Measurements from ENCODE around the gene IMPACT. TPM values are rescaled to one million over a fixed set of nuclear protein-coding genes. Genes with fewer than 3 reads are reported as not detected.

The IMPACT gene
- total RNA-seq, 2 experiments from 2014 or later: 7.0 to 8.7 TPM

DNA sequence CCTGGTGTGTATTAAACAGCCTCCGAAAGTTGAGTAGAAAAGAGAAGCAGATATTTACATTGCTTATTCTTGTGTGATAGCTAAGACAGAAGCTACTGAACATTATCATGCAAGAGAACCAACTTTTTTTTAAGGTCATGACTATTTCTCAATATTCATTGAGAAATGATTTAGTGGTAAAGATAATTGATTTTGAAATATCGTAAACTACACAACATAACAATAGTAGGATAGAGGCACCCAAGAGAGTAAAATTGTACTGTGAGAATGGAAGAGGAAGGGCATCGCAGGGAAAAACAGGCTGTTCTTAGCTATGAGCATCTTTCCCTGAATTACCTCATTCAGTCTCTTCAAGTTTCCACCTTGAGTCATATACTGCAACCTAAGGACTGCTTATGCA lies 59.2 kb downstream of the IMPACT start:
- ChIA-PET CTCF (interaction anchor here (1.2 to 6.6 kb wide), 2 partner anchors 21 to 124 kb away, joined by 3 to 163 read pairs; no protein-coding TSS in a partner anchor), POLR2A (no interaction called here)
- ATAC-seq (no peak), DNase-seq (no peak)
- Mint-ChIP-seq H3K4me1 (ENCODE audit: low read depth) (peaks cover 2% of the 10 kb centered on the region), H3K27me3 (ENCODE audit: low read depth) (peaks cover 4% of the 10 kb centered on the region), H3K9me3 (ENCODE audit: insufficient read depth) (no peaks in the 10 kb centered on the region), H3K27ac (no peak overlapping the region), H3K36me3 (ENCODE audit: low read depth) (no peaks in the 10 kb centered on the region), H3K4me3 (no peak overlapping the region)

- Mint-ChIP-seq H3K4me1 (ENCODE audit: low read depth) (peaks cover 3% of the 10 kb centered on the region), H3K4me3 (no peak overlapping the region), H3K27ac (no peak overlapping the region), H3K36me3 (ENCODE audit: low read depth) (no peaks in the 10 kb centered on the region), H3K9me3 (ENCODE audit: insufficient read depth) (no peaks in the 10 kb centered on the region), H3K27me3 (ENCODE audit: low read depth) (peaks cover 5% of the 10 kb centered on the region)
- ATAC-seq: no peak
- POLR2A ChIA-PET: no interaction called here
- no peak for DNase-seq
- CTCF ChIA-PET: interaction anchor here (1.1 to 6.6 kb wide), 7 partner anchors 27 to 240 kb away, joined by 3 to 163 read pairs (median 15); partner anchors contain the start of gene HRH4
These were observed 60.2 kb downstream of the IMPACT start for GRCh38 chr18:24486684-24487083.

DNA sequence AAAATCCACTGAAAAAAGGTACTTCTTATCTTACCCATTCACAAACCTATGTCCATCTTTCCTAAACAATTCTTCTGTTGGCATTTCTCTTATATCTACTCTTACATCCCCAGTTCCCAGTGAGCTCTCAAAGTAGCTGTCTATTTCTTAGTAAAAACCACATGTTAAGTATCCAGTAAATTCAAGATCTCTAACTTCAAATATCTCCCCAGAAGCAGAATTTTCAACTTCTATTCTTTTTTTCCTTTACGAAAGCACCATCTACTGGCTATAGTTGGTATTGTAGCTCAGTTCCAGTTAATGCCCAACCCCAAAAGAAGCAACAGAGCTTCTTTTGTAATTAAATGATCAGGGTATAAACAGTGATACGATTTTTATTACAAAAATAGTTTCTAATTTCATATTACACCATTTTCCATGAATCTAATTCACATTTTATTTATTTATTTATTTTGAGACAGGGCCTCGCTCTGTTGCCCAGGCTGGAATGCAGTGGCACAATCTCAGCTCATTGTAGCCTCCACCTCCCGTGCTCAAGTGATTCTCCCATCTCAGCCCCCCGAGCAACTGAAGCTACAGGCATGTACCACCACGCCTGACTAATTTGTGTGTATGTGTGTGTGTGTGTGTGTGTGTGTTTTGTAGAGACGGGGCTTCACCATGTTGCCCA lies 62.5 kb downstream of the IMPACT start:
- DNase-seq: no peak
- Mint-ChIP-seq H3K4me1 (ENCODE audit: low read depth) (peaks cover 6% of the 10 kb centered on the region), H3K36me3 (ENCODE audit: low read depth) (no peaks in the 10 kb centered on the region), H3K27ac (no peak overlapping the region), H3K4me3 (no peak overlapping the region), H3K9me3 (ENCODE audit: insufficient read depth) (no peaks in the 10 kb centered on the region), H3K27me3 (ENCODE audit: low read depth) (peaks cover 20% of the 10 kb centered on the region)
- ChIA-PET CTCF (interaction anchor here (0.7 to 6.6 kb wide), 51 partner anchors 8 to 350 kb away, joined by 3 to 163 read pairs (median 4); partner anchors contain the start of genes CABYR, HRH4, IMPACT and OSBPL1A), POLR2A (interaction anchor here (0.6 kb wide), 1 partner anchor 21 kb away, joined by 3 read pairs; no protein-coding TSS in a partner anchor)
- no peak for ATAC-seq

DNA sequence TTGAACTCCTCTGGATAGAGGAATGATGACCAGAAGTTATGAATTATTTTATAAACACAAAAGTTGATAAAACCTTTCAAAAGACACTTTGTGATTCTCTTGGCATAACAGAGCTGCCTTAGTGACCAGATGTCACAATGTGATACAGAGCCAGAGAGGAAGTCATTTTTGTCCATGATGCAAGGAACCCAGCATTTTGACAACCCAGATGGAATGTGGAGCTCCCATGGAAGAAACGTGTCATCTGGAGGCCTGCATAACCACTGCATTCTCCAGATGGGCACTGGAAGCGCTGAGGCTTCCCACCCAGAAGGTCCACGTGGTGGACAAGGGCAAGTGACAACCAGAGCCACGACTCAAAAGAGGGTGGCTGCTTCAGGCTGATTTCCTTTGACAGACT lies 64.1 kb downstream of the IMPACT start:
- Mint-ChIP-seq H3K9me3 (ENCODE audit: insufficient read depth) (no peaks in the 10 kb centered on the region), H3K4me1 (ENCODE audit: low read depth) (peaks cover 6% of the 10 kb centered on the region), H3K4me3 (no peak overlapping the region), H3K27ac (no peak overlapping the region), H3K27me3 (ENCODE audit: low read depth) (peaks cover 31% of the 10 kb centered on the region), H3K36me3 (ENCODE audit: low read depth) (no peaks in the 10 kb centered on the region)
- no peak for DNase-seq
- ChIA-PET POLR2A (interaction anchor here (0.6 kb wide), 1 partner anchor 14 kb away, joined by 5 read pairs; no protein-coding TSS in a partner anchor), CTCF (interaction anchor here (1.1 to 6.6 kb wide), 5 partner anchors 36 to 1893 kb away, joined by 3 to 163 read pairs (median 4); no protein-coding TSS in a partner anchor)
- ATAC-seq: no peak

DNA sequence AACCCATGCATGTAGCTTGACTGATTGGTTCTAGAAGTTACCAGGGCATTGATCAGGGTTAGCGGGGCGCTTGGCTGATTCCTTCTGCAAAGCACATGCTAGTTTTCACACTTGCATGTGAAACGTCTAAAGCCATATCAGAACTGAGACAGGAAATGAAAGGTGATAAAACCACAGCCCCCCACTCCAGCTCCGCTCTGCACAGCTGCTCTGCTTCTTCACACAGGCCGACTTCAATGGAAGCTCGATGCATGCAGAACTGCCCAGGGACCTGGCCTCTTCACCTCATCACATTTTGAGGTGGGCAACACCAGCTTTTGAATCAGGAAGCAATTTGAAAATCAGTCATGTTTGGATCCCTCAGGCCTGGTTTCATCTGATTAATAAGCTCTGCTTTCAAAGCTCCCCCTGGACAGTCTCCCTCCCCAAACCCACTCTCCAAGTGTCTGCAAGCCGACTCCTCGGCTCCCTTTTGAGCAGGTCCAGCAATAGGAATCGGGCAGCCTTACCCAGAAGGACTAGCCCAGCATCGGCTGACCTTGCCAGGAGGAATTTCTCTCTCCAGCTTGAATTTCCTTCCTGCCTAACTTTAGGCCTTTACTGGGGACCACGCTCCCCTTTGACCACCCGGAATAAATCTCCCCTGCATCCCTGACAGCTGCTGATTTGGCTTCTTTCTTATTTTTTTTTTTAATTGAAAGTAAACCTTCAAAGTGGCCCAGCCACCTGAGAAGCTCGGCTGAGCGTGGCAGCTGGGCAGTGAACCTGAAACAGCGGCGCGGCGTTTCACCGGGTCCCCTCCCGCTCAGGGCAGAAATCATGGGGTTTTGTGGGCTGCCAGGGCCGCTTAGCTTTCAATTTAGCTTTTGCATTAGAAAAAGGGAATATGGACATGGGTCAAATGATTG lies 65.7 kb downstream of the IMPACT start:
- no peaks in the 10 kb centered on the region for H3K9me3 Mint-ChIP-seq (ENCODE audit: insufficient read depth)
- peaks cover 29% of the 10 kb centered on the region for H3K27me3 Mint-ChIP-seq (ENCODE audit: low read depth)
- ChIA-PET CTCF (interaction anchor here (0.6 to 2.1 kb wide), 8 partner anchors 9 to 315 kb away, joined by 3 to 13 read pairs (median 4); no protein-coding TSS in a partner anchor), POLR2A (no interaction called here)
- no peak for ATAC-seq
- no peak overlapping the region for H3K27ac Mint-ChIP-seq
- H3K4me3 Mint-ChIP-seq: no peak overlapping the region
- peaks cover 6% of the 10 kb centered on the region for H3K4me1 Mint-ChIP-seq (ENCODE audit: low read depth)
- DNase-seq: no peak
- no peaks in the 10 kb centered on the region for H3K36me3 Mint-ChIP-seq (ENCODE audit: low read depth)

DNA sequence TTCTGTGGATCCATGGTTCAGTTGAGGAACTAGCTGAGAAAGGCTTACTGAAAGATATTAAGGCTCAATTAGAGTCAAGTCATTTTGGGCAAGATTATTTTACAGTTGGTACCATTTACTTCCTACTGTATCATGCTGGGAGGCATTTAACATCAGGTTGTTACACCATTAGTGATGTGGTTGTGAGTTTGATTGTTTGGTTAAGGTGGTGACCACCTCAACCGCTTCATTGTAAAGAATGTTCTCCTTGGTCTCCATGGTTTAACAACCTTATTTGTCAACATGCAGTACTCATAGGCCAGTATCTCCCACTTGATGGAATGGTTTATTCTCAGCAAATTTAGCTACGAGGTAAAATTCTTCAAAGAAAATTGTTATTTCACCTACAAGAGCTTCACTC lies 68.1 kb downstream of the IMPACT start:
- H3K27me3 Mint-ChIP-seq (ENCODE audit: low read depth): peaks cover 26% of the 10 kb centered on the region
- H3K36me3 Mint-ChIP-seq (ENCODE audit: low read depth): no peaks in the 10 kb centered on the region
- DNase-seq: no peak
- no peak for ATAC-seq
- no peak overlapping the region for H3K27ac Mint-ChIP-seq
- H3K9me3 Mint-ChIP-seq (ENCODE audit: insufficient read depth): no peaks in the 10 kb centered on the region
- CTCF ChIA-PET: interaction anchor here (1.3 to 1.9 kb wide), 3 partner anchors 20 to 318 kb away, joined by 4 to 7 read pairs (median 5); no protein-coding TSS in a partner anchor
- peaks cover 4% of the 10 kb centered on the region for H3K4me1 Mint-ChIP-seq (ENCODE audit: low read depth)
- no peak overlapping the region for H3K4me3 Mint-ChIP-seq
- POLR2A ChIA-PET: no interaction called here

DNA sequence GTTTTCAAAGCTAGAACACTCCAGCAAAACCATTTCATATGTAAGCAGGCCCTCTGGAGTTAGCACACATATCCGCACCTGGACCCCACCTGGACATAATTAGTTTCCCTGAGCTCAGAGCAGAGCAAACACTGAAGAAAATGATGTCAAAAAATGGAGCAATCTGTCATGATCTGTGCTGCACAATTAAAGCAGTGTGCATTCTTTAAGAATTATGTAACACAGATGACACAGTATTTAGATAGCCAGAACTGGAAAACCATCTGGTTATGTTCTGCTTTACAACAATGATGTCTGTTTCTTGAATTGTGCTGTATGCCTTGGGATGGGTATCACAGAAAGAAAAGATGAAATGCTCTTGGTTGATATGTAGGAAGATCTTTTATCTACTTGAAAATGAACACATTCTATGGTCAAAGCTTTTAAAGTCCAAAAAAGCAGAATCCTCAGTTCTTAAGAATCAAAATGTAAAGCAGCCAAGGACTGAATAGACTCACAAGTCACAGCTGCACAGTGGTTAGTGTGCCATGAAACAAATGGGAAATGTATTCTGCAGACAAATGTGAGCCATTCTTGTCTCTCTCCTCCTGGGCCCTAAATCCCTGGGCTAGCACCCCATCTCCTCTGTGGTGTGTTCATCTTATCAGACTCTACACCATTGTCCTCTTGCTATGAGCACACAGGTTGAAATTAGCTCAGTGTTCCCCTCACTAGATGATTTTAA lies 70.7 kb downstream of the IMPACT start:
- H3K4me3 Mint-ChIP-seq: no peak overlapping the region
- H3K4me1 Mint-ChIP-seq (ENCODE audit: low read depth): no peaks in the 10 kb centered on the region
- DNase-seq (no peak), ATAC-seq (no peak)
- H3K27ac Mint-ChIP-seq: no peak overlapping the region
- H3K9me3 Mint-ChIP-seq (ENCODE audit: insufficient read depth): no peaks in the 10 kb centered on the region
- no peaks in the 10 kb centered on the region for H3K36me3 Mint-ChIP-seq (ENCODE audit: low read depth)
- ChIA-PET CTCF (interaction anchor here (1.1 to 1.6 kb wide), 2 partner anchors 8 to 17 kb away, joined by 3 read pairs; no protein-coding TSS in a partner anchor), POLR2A (no interaction called here)
- peaks cover 21% of the 10 kb centered on the region for H3K27me3 Mint-ChIP-seq (ENCODE audit: low read depth)

GRCh38 chr18:24499814-24500213 lies 73.3 kb downstream of the IMPACT start:
- Mint-ChIP-seq H3K27me3 (ENCODE audit: low read depth) (peaks cover 5% of the 10 kb centered on the region), H3K4me3 (no peak overlapping the region), H3K4me1 (ENCODE audit: low read depth) (no peaks in the 10 kb centered on the region), H3K27ac (no peak overlapping the region), H3K9me3 (ENCODE audit: insufficient read depth) (no peaks in the 10 kb centered on the region), H3K36me3 (ENCODE audit: low read depth) (no peaks in the 10 kb centered on the region)
- POLR2A ChIA-PET: no interaction called here
- ATAC-seq (no peak), DNase-seq (no peak)
- CTCF ChIA-PET: interaction anchor here (1.0 to 1.7 kb wide), 2 partner anchors 11 to 12 kb away, joined by 4 to 5 read pairs; no protein-coding TSS in a partner anchor

- Mint-ChIP-seq H3K9me3 (ENCODE audit: insufficient read depth) (no peaks in the 10 kb centered on the region), H3K27ac (no peak overlapping the region), H3K36me3 (ENCODE audit: low read depth) (no peaks in the 10 kb centered on the region), H3K4me3 (no peak overlapping the region), H3K27me3 (ENCODE audit: low read depth) (peaks cover under 1% of the 10 kb centered on the region), H3K4me1 (ENCODE audit: low read depth) (no peaks in the 10 kb centered on the region)
- CTCF ChIA-PET: interaction anchor here (1.0 to 1.7 kb wide), 2 partner anchors 11 to 13 kb away, joined by 4 to 5 read pairs; no protein-coding TSS in a partner anchor
- ATAC-seq: no peak
- POLR2A ChIA-PET: no interaction called here
- no peak for DNase-seq
These were observed 73.7 kb downstream of the IMPACT start for GRCh38 chr18:24500217-24500616.

GRCh38 chr18:24500766-24501165 lies 74.3 kb downstream of the IMPACT start:
- POLR2A ChIA-PET: no interaction called here
- H3K9me3 Mint-ChIP-seq (ENCODE audit: insufficient read depth): no peaks in the 10 kb centered on the region
- no peak overlapping the region for H3K4me3 Mint-ChIP-seq
- H3K27ac Mint-ChIP-seq: no peak overlapping the region
- CTCF ChIA-PET: interaction anchor here (1.7 kb wide), 1 partner anchor 12 kb away, joined by 5 read pairs; no protein-coding TSS in a partner anchor
- H3K27me3 Mint-ChIP-seq (ENCODE audit: low read depth): no peaks in the 10 kb centered on the region
- H3K4me1 Mint-ChIP-seq (ENCODE audit: low read depth): no peaks in the 10 kb centered on the region
- no peak for ATAC-seq
- H3K36me3 Mint-ChIP-seq (ENCODE audit: low read depth): no peaks in the 10 kb centered on the region
- no peak for DNase-seq
